ENCODE measurements around the gene CSNK1A1L.
A peak's percentile ranks its signal among the peaks of the same experiment; 100 is the strongest.

CSNK1A1L gene

DNA sequence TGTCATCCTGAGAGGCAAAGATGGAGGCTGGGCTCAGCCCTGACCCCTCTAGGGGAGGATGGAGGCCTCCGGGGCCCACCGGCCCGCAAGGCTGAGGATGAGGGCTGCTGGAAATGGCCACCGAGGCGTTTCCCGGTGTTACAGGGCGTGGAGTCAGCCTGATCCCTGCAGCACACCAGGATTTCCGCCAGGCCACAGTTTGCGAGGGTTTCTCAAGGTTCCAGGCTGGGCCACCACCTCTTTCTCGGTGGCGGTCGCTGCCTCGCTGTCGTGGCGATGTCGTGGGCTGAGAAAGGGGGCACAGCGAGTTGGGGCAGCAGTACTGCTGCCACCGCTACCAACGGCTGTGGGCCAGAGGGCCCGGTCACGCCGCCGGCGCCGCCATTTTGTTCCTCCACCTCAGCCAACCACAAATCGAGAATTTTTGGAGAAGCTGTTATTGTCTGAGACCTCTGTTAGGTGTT lies at the start of gene CSNK1A1L:
Gene CSNK1A1L, minus strand, starts transcription at position 414 of the 464 bp plus-strand sequence. Its CDS starts 408 bp downstream, at position 6.
- no peak for DNase-seq

- no peak for DNase-seq
Observed at GRCh38 chr13:37149380-37149779, 43.9 kb upstream of the CSNK1A1L start.

DNA sequence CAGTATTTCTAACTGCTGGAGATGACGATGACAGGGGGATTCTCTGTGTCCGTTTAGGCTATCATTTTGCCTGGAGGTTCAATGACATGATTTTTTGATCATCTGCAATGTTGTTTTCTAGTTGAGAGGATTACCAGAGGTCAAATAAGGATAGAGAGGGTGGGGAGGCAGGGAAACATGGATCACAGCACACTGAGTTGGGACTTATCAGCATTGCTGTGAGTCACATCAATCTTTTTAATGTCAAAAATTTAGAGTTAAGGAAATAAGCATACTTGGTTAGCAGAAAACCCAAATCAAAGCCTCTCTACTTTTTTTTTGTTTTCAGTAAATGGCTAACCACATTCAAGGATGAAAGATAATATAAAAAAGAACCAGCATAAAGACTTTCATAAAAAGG lies 43.0 kb upstream of the CSNK1A1L start:
- DNase-seq, result no peak

- DNase-seq, result no peak
Observed at GRCh38 chr13:37144661-37145060, 39.2 kb upstream of the CSNK1A1L start.

- no peak for DNase-seq
Observed at GRCh38 chr13:37143911-37144310, 38.4 kb upstream of the CSNK1A1L start.

DNA sequence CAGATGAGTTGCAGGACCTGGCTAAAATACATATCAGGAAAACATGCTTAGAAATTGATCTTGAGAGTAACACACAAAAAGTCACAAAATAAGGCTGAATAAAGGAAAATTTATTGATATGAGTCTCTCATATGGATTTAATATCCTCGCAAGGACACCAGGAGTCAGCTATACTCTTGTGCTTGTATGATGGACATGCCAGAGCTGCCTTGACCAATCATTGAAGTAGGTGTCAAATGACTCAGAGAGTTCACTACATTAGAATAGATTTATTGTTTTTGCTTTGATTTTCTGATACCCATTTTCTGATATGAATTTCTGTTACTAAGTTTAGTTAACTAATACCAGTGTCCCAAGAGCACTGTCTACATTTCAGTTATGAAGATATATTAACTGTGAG lies 37.4 kb upstream of the CSNK1A1L start:
- no peak for DNase-seq

GRCh38 chr13:37141011-37141410 lies 35.5 kb upstream of the CSNK1A1L start:
- no peak for DNase-seq

DNA sequence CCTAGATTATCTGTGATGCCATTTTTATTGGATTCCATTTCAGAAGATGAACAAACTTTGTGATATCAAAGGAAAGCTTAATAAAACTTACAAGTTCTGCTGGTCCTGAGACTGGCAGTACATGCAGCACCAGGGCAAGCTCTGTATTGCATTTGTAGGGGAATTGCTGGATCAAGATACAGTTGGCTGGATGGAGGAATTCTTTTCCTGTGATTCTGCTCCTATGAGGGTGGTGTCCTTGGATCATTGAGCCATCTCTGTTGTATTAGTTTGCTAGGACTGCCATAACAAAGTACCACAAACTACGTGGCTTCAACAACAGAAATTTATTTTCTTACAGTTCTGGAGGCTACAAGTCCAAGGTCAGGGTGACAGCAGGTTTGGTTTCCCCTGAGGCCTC lies 33.9 kb upstream of the CSNK1A1L start:
- no peak for DNase-seq

DNA sequence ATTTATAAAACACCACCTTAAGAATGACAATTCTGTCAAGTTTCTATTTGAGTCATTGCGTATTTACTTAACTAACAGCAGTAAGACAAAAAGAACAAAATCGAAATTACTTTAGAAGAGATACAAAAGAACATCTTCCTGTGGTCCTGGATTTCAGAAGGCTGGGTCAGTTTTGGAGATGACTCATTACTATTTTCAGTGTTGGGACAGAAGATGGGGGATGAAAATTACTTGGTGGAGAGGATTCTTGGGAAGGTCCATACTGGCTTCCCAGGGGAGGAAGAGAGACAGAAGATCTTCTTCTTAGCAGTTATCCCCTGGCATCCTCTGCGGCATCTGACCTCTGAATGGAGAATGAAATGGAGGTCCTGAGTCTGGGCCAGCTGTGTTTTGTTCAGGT lies 33.5 kb upstream of the CSNK1A1L start:
- no peak for DNase-seq

GRCh38 chr13:37138169-37138568 lies 32.7 kb upstream of the CSNK1A1L start:
- no peak for DNase-seq

GRCh38 chr13:37136633-37137032 lies 31.2 kb upstream of the CSNK1A1L start:
- DNase-seq, result no peak

GRCh38 chr13:37136187-37136586 lies 30.7 kb upstream of the CSNK1A1L start:
- no peak for DNase-seq

GRCh38 chr13:37134411-37135041 lies 29.1 kb upstream of the CSNK1A1L start:
- no peak for DNase-seq

DNA sequence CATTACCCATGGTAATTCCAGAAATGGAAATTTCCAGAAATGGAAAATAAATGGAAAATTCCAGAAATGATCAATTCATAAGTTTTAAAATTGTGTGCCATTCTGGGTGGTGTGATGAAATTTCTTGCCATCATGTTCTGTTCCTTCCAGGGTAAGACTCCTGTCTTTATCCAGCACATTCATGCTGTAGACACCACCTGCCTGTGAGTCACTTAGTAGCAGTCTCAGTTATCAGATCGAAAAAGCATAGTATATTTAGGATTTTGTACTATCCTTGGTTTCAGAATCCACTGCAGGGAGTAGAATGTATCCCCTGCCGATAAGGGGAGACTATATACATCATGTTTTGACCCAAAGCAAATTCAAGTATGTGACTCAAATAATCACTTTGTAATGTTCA lies 26.7 kb upstream of the CSNK1A1L start:
- DNase-seq, result no peak

- DNase-seq, result no peak
Observed at GRCh38 chr13:37131092-37131491, 25.6 kb upstream of the CSNK1A1L start.

- DNase-seq, result no peak
Observed at GRCh38 chr13:37129866-37130265, 24.4 kb upstream of the CSNK1A1L start.

GRCh38 chr13:37127691-37128241 lies 22.3 kb upstream of the CSNK1A1L start:
- DNase-seq, result no peak

DNA sequence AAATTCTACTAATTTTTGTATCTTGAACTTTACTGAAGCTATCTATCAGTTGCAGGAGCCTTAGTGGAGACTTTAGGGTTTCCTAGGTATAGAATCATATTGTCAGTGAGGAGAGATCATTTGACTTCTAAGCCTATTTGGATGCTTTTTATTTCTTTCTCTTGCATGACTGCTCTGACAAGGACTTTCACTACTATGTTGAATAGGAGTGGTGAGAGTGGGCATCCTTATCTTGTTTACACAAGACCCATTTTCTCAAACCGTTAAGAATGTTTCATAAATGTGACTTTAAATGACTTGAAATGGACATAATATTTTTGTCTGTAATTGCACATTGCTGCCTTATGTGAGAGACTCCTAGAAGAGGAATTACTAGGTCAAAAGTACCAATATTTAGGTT lies 17.9 kb upstream of the CSNK1A1L start:
- DNase-seq, result peak in 1 of 3 experiments; percentile 78

DNA sequence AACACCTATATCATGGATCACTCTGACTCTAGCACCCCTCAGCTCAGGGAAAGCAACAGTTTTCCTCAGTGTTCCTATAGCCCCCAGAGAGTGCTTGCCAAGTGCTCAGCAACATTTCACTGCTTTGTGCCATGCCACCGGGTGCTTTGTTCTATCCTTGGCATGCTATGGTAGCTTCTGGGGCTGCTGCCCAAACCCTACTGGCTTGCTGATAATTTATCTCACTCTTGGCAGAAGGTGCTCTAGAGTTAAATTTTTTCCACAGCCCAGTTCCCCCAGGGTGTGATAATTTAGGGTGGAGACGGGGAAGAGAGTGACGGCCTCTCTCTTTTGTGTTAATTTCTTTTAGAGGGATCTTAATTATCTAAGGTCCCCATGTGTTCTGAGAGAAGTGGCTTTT lies 12.6 kb upstream of the CSNK1A1L start:
- DNase-seq, result no peak

GRCh38 chr13:37114250-37114649 lies 8.8 kb upstream of the CSNK1A1L start:
- no peak for DNase-seq

GRCh38 chr13:37113534-37113933 lies 8.1 kb upstream of the CSNK1A1L start:
- DNase-seq, result peak in 1 of 3 experiments; percentile 93

GRCh38 chr13:37109051-37109678 lies 3.7 kb upstream of the CSNK1A1L start:
- peak; percentile 18 to 69 (median 69) for DNase-seq

DNA sequence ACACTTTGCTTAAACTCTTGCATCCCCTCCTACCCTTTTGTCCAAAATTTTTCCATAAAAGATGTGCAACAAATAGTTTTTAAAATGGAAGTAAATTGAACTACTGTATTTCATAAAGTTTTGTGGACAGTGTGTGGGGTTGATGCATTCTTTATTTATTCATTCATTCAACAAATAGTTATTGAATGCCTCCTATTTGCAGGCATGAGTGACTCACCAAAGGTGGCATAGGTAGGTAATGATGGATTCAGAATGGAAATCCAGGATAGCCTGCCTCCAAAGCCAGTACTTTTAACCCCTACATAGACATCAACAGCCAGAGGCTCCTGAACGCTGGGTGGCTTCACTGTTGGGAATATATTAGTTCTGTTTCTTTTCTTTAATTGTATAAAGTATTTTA lies 2.4 kb upstream of the CSNK1A1L start:
- no peak for DNase-seq

GRCh38 chr13:37107456-37107855 lies 2.0 kb upstream of the CSNK1A1L start:
- no peak for DNase-seq

Measured in NCI-H1417 (cell line).